Measurements from ENCODE around the gene VWA2. TPM values are rescaled to one million over a fixed set of nuclear protein-coding genes. Genes with fewer than 3 reads are reported as not detected.

The VWA2 gene
- total RNA-seq, 2 donors from 2014 or later, result 1.7 to 2.0 TPM

DNA sequence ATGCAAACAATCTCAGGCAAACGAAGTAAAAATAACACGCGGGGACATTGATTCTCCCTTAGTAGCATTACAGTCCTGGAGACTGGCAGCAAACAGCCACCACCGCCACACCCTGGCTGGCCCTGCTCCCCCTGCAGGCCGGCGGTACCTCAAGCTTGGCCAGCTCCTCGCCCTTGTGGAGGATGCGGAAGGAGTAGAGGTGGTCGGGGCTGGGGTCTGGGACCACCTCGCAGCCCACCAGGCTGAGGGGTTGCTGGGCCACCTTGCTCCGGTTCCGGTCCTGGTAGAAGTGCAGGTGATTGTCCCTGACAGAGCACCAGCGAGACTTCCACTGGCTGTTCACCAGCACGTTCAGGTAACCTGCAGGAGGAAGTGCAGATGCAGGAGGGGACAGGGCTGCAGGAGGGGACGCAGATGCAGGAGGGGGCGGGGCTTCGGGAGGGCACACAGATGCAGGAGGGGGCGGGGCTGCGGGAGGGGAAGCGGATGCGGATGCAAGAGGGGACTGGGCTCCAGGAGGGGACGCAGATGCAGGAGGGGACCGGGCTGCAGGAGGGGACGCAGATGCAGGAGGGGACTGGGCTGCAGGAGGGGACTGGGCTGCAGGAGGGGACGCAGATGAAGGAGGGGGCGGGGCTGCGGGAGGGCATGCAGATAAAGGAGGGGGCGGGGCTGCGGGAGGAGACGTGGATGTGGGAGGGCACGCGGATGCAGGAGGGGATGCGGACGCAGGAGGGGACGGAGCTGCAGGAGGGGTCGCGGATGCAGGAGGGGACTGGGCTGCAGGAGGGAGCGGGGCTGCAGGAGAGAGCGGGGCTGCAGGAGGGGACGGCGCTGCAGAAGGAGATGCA is 65.7 kb downstream of the VWA2 start:
- Histone ChIP-seq H3K4me3 (ENCODE audit: low read length) (peak overlapping the region; percentile 79), H3K27me3 (ENCODE audit: control insufficient read depth, insufficient read depth, low read length, poor library complexity, severe bottlenecking) (peaks cover 6% of the 10 kb centered on the region), H3K4me1 (ENCODE audit: control insufficient read depth, insufficient read depth, low read length) (no peaks in the 10 kb centered on the region), H3K9ac (ENCODE audit: extremely low read depth, low read length, poor library complexity, severe bottlenecking) (no peak overlapping the region), H3K9me3 (ENCODE audit: control insufficient read depth, low read length) (no peaks in the 10 kb centered on the region), H3K36me3 (ENCODE audit: control insufficient read depth, insufficient read depth, low read length) (no peaks in the 10 kb centered on the region), H3K27ac (ENCODE audit: low read depth, low read length) (no peak overlapping the region)
- Mint-ChIP-seq H3K27ac (no peak overlapping the region), H3K27me3 (ENCODE audit: insufficient read depth) (peaks cover 9% of the 10 kb centered on the region), H3K9me3 (no peaks in the 10 kb centered on the region), H3K4me1 (peaks cover 5% of the 10 kb centered on the region), H3K4me3 (peak overlapping the region; percentile 67), H3K36me3 (ENCODE audit: low read depth) (no peaks in the 10 kb centered on the region)
- TF ChIP-seq, protein P1, sequence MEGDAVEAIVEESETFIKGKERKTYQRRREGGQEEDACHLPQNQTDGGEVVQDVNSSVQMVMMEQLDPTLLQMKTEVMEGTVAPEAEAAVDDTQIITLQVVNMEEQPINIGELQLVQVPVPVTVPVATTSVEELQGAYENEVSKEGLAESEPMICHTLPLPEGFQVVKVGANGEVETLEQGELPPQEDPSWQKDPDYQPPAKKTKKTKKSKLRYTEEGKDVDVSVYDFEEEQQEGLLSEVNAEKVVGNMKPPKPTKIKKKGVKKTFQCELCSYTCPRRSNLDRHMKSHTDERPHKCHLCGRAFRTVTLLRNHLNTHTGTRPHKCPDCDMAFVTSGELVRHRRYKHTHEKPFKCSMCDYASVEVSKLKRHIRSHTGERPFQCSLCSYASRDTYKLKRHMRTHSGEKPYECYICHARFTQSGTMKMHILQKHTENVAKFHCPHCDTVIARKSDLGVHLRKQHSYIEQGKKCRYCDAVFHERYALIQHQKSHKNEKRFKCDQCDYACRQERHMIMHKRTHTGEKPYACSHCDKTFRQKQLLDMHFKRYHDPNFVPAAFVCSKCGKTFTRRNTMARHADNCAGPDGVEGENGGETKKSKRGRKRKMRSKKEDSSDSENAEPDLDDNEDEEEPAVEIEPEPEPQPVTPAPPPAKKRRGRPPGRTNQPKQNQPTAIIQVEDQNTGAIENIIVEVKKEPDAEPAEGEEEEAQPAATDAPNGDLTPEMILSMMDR (conservative IDR thresholded peaks at IDR 0.05), result peak; percentile 75
- WGBS, 2 experiments (ENCODE audit: insufficient coverage in 1 of 2, insufficient read length in 1 of 2), result 3 to 6% methylated on average over 13 to 40 of the region's 41 CpGs
- DNase-seq, result peak; percentile 96

DNA sequence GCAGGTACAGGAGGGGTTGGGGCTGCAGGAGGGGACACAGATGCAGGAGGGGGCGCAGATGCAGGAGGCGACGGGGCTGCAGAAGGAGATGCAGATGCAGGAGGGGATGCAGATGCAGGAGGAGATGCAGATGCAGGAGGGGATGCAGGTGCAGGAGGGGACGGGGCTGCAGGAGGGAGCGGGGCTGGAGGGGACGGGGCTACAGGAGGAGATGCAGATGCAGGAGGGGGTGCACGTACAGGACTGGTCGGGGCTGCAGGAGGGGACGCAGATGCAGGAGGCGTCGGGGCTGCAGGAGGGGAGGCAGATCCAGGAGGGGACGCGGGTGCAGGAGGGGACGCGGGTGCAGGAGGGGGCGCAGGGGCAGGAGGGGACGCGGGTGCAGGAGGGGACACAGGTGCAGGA is 66.5 kb downstream of the VWA2 start:
- H3K36me3 ChIP-seq (ENCODE audit: control insufficient read depth, insufficient read depth, low read length), result no peaks in the 10 kb centered on the region
- Mint-ChIP-seq H3K27me3 (ENCODE audit: insufficient read depth) (peaks cover 9% of the 10 kb centered on the region), H3K4me1 (peaks cover 5% of the 10 kb centered on the region), H3K9me3 (no peaks in the 10 kb centered on the region), H3K36me3 (ENCODE audit: low read depth) (no peaks in the 10 kb centered on the region), H3K27ac (no peak overlapping the region), H3K4me3 (peak overlapping the region; percentile 67)
- 86 to 87% methylated on average over 4 to 18 of the region's 18 CpGs for WGBS, 2 experiments (ENCODE audit: insufficient coverage in 1 of 2, insufficient read length in 1 of 2)
- no peaks in the 10 kb centered on the region for H3K9me3 ChIP-seq (ENCODE audit: control insufficient read depth, low read length)
- DNase-seq, result no peak
- H3K4me3 ChIP-seq (ENCODE audit: low read length), result no peak overlapping the region
- H3K9ac ChIP-seq (ENCODE audit: extremely low read depth, low read length, poor library complexity, severe bottlenecking), result no peak overlapping the region
- no peaks in the 10 kb centered on the region for H3K4me1 ChIP-seq (ENCODE audit: control insufficient read depth, insufficient read depth, low read length)
- no peak overlapping the region for H3K27ac ChIP-seq (ENCODE audit: low read depth, low read length)
- TF ChIP-seq, protein P1 (conservative IDR thresholded peaks at IDR 0.05), result no peak
- H3K27me3 ChIP-seq (ENCODE audit: control insufficient read depth, insufficient read depth, low read length, poor library complexity, severe bottlenecking), result peaks cover 6% of the 10 kb centered on the region

DNA sequence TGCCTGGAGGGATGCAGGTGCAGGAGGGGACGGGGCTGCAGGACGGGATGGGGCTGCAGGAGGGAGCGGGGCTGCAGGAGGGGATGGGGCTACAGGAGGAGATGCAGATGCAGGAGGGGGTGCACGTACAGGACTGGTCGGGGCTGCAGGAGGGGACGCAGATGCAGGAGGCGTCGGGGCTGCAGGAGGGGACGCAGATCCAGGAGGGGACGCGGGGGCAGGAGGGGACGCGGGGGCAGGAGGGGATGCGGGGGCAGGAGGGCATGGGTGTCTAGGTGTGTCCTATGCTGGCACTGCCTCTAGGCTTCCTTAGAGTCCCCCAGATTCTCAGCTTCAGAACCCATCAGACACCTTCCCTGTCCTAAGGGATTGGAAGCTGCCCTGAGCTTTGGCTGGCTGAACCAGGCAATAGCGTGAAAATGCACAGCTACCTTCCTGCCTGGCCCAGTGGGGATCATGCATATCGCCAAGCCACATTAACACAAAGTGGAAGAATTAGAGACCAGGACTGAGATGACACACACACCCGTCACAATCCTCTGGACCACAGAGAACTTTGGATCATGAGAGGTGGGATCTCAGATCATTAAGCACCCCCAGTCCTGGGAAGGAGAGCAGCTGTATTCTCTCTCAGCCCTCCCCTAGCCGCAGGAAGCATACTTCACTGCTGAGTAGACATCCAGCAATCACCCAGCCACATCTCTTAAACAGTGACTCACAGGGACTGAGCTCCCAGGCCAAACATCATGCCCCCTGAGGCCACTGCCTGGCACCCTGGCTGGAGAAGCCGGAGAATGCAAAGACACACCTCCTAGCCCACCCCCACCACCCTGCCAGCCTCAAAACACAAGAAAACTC is 67.3 kb downstream of the VWA2 start:
- no peaks in the 10 kb centered on the region for H3K36me3 ChIP-seq (ENCODE audit: control insufficient read depth, insufficient read depth, low read length)
- TF ChIP-seq, protein P1 (conservative IDR thresholded peaks at IDR 0.05), result no peak
- H3K4me3 ChIP-seq (ENCODE audit: low read length), result no peak overlapping the region
- Mint-ChIP-seq H3K9me3 (no peaks in the 10 kb centered on the region), H3K27me3 (ENCODE audit: insufficient read depth) (peaks cover 9% of the 10 kb centered on the region), H3K27ac (no peak overlapping the region), H3K36me3 (ENCODE audit: low read depth) (no peaks in the 10 kb centered on the region), H3K4me3 (no peak overlapping the region), H3K4me1 (peaks cover 5% of the 10 kb centered on the region)
- H3K9me3 ChIP-seq (ENCODE audit: control insufficient read depth, low read length), result no peaks in the 10 kb centered on the region
- H3K9ac ChIP-seq (ENCODE audit: extremely low read depth, low read length, poor library complexity, severe bottlenecking), result no peak overlapping the region
- DNase-seq, result peak; percentile 78
- H3K4me1 ChIP-seq (ENCODE audit: control insufficient read depth, insufficient read depth, low read length), result no peaks in the 10 kb centered on the region
- H3K27me3 ChIP-seq (ENCODE audit: control insufficient read depth, insufficient read depth, low read length, poor library complexity, severe bottlenecking), result peaks cover 6% of the 10 kb centered on the region
- 55 to 88% methylated on average over 4 to 10 of the region's 19 CpGs for WGBS, 2 experiments (ENCODE audit: insufficient coverage in 1 of 2, insufficient read length in 1 of 2)
- H3K27ac ChIP-seq (ENCODE audit: low read depth, low read length), result no peak overlapping the region
